NCI-H446 (cell line): ENCODE data around the gene GRIFIN.

Experiments used
- DNase-seq, 2 experiments: peaks; one replicate each; lab custom pipeline; 2025; lab: John Stamatoyannopoulos, UW

The GRIFIN gene

DNA sequence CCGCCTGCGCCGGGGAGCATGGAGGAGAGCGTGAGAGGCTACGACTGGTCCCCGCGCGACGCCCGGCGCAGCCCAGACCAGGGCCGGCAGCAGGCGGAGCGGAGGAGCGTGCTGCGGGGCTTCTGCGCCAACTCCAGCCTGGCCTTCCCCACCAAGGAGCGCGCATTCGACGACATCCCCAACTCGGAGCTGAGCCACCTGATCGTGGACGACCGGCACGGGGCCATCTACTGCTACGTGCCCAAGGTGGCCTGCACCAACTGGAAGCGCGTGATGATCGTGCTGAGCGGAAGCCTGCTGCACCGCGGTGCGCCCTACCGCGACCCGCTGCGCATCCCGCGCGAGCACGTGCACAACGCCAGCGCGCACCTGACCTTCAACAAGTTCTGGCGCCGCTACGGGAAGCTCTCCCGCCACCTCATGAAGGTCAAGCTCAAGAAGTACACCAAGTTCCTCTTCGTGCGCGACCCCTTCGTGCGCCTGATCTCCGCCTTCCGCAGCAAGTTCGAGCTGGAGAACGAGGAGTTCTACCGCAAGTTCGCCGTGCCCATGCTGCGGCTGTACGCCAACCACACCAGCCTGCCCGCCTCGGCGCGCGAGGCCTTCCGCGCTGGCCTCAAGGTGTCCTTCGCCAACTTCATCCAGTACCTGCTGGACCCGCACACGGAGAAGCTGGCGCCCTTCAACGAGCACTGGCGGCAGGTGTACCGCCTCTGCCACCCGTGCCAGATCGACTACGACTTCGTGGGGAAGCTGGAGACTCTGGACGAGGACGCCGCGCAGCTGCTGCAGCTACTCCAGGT, 43.1 kb downstream of the GRIFIN start:
- DNase-seq, result no peak

DNA sequence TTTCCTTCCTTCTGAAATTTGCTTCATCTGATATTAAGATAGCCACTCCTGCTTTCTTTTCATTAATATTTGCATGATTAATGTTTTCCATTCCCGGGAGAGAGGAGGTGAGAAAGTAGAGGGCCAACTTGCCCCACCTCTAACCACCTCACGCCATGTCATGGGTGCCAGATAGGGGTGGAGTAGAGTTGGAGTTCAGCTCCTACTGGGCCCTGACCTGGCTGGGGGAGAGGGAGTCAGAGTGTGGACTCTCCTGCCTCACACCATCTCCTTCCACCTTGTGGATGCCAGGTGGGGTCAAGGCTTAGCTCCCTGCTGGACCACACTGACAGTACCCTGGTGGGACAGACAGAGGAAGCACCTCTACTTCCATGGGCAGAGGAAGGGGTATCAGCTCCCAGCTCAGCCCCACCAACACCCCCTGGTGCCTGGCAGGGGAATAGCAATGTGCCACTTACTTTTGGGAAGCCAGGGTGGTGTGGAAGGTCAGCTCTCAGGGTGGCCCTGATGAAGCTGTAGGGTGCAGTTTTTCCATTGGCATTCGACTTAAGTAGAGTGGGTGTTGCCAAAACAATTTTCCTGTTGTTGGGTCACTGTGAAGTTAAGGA, 44.8 kb downstream of the GRIFIN start:
- DNase-seq, result no peak

DNA sequence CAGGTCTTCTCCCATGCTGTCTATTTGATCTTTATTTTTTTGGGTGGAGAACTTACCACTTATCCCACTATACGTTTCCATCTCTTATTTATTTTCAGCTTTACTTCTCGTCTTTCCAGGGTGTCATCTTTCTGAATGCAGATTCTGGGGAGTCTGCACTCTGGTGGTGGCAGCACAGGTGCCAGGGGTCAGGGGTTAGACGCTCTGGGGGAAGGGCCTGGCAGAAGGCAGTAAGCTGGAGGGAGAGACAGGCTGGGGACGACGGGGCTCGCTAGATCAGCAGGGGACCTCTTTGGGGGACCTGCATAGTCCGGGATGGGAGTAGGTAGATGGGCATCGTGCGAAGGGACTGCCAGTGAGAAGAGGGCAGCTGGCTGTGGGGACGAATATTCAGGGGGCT, 50.4 kb downstream of the GRIFIN start:
- DNase-seq, result no peak
